ENCODE data around the gene KLF2.

KLF2 gene

DNA sequence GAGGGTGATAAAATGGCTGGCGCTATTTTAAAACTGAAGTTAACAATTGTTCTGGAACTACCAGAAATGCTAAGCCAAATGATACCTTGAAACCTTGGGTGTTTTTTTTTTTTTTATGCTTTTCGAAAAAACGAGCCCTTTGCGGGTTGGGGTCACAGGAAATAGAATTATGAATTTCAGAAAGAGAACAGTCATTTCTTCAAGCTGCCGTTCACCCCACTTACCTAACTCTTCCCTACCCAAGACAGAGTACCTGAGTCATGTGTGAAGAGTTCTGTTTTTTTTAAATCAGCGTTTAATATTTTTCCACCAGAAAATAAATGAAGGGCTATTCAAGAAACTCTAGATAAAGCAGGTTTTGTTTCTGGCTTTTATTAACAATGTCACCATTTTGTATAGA, 35.3 kb downstream of the KLF2 start:
- Histone ChIP-seq H3K9me3 (ENCODE audit: insufficient read depth, low read length, severe bottlenecking) (no peaks in the 10 kb centered on the region), H3K79me2 (ENCODE audit: insufficient read depth, low read length) (no peaks in the 10 kb centered on the region), H2AFZ (ENCODE audit: low read depth, low read length) (no peak overlapping the region), H3K4me1 (ENCODE audit: insufficient read depth, low read length) (no peaks in the 10 kb centered on the region), H3K4me3 (ENCODE audit: low read depth in 1 of 2, low read length in 2 of 2) (no peak overlapping the region), H3K9ac (ENCODE audit: low read depth, low read length) (no peak overlapping the region), H3K27ac (ENCODE audit: low read length) (no peak overlapping the region), H4K20me1 (ENCODE audit: insufficient read depth, low read length) (peaks cover 26% of the 10 kb centered on the region), H3K27me3 (ENCODE audit: insufficient read depth, low read length, poor library complexity) (no peaks in the 10 kb centered on the region), H3K4me2 (ENCODE audit: insufficient read depth, low read length) (no peak overlapping the region), H3K36me3 (ENCODE audit: insufficient read depth, low read length) (peaks cover 32% of the 10 kb centered on the region)
- no peak for DNase-seq
- TF ChIP-seq, protein P1, sequence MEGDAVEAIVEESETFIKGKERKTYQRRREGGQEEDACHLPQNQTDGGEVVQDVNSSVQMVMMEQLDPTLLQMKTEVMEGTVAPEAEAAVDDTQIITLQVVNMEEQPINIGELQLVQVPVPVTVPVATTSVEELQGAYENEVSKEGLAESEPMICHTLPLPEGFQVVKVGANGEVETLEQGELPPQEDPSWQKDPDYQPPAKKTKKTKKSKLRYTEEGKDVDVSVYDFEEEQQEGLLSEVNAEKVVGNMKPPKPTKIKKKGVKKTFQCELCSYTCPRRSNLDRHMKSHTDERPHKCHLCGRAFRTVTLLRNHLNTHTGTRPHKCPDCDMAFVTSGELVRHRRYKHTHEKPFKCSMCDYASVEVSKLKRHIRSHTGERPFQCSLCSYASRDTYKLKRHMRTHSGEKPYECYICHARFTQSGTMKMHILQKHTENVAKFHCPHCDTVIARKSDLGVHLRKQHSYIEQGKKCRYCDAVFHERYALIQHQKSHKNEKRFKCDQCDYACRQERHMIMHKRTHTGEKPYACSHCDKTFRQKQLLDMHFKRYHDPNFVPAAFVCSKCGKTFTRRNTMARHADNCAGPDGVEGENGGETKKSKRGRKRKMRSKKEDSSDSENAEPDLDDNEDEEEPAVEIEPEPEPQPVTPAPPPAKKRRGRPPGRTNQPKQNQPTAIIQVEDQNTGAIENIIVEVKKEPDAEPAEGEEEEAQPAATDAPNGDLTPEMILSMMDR (IDR thresholded peaks at IDR 0.05; ENCODE audit: borderline replicate concordance, extremely low read depth, low read length, poor library complexity, severe bottlenecking), result no peak
- TF ChIP-seq EZH2 (IDR thresholded peaks at IDR 0.05; ENCODE audit: borderline replicate concordance, low read depth, low read length, severe bottlenecking), result no peak
- ATAC-seq (ENCODE audit: insufficient read depth, low read depth), result no peak

DNA sequence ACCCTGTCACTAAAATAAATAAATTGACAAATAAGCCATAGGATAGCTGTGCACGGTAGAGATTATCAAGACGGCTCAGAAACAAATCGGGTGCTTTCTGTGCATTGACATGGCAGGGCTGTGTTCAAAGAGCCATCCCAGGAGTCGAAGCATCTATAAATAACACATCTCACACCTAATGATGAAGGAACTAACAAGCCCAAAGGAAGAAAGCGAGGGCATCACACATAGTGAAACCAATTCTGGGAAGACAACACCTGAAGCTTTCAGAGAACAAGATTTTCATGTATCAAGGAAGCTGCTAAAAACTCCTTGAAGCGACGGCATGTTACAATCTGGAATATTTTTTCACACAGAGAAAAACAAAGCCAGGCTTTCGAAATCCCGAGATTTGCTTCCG, 36.1 kb downstream of the KLF2 start:
- DNase-seq (no peak), ATAC-seq (ENCODE audit: insufficient read depth, low read depth) (no peak)
- no peaks in the 10 kb centered on the region for H3K9me3 ChIP-seq (ENCODE audit: insufficient read depth, low read length, severe bottlenecking)
- no peak overlapping the region for H3K4me3 ChIP-seq (ENCODE audit: low read depth in 1 of 2, low read length in 2 of 2)
- no peak overlapping the region for H3K9ac ChIP-seq (ENCODE audit: low read depth, low read length)
- H3K27ac ChIP-seq (ENCODE audit: low read length), result no peak overlapping the region
- H3K27me3 ChIP-seq (ENCODE audit: insufficient read depth, low read length, poor library complexity), result no peaks in the 10 kb centered on the region
- TF ChIP-seq EZH2 (IDR thresholded peaks at IDR 0.05; ENCODE audit: borderline replicate concordance, low read depth, low read length, severe bottlenecking), result no peak
- TF ChIP-seq, protein P1 (IDR thresholded peaks at IDR 0.05; ENCODE audit: borderline replicate concordance, extremely low read depth, low read length, poor library complexity, severe bottlenecking), result no peak
- H2AFZ ChIP-seq (ENCODE audit: low read depth, low read length), result no peak overlapping the region
- H3K79me2 ChIP-seq (ENCODE audit: insufficient read depth, low read length), result no peaks in the 10 kb centered on the region
- H4K20me1 ChIP-seq (ENCODE audit: insufficient read depth, low read length), result peaks cover 33% of the 10 kb centered on the region
- H3K4me2 ChIP-seq (ENCODE audit: insufficient read depth, low read length), result no peak overlapping the region
- peaks cover 27% of the 10 kb centered on the region for H3K36me3 ChIP-seq (ENCODE audit: insufficient read depth, low read length)
- H3K4me1 ChIP-seq (ENCODE audit: insufficient read depth, low read length), result peaks cover 5% of the 10 kb centered on the region

DNA sequence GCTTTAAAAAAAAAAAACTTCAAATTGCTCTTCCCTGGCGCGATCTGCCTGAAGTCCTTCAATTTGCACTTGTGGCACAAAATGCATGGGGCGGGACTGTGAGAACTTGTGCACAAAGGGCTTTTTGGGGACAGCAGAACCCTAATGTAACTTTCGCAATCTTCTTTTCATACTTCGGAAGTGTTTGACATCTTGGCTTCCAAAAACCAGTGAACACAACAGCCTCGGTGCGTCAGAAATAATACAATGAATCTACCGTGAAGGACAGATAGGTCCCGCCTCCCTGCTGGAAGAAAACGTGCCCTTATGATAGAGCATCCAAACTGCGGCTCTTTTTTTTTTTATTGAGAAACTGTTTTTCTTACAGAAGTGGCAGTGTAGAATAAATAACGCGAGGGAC, 36.6 kb downstream of the KLF2 start:
- no peak for TF ChIP-seq EZH2 (IDR thresholded peaks at IDR 0.05; ENCODE audit: borderline replicate concordance, low read depth, low read length, severe bottlenecking)
- TF ChIP-seq, protein P1 (IDR thresholded peaks at IDR 0.05; ENCODE audit: borderline replicate concordance, extremely low read depth, low read length, poor library complexity, severe bottlenecking), result no peak
- no peak overlapping the region for H3K4me2 ChIP-seq (ENCODE audit: insufficient read depth, low read length)
- no peak for ATAC-seq (ENCODE audit: insufficient read depth, low read depth)
- H3K36me3 ChIP-seq (ENCODE audit: insufficient read depth, low read length), result peaks cover 24% of the 10 kb centered on the region
- no peak overlapping the region for H2AFZ ChIP-seq (ENCODE audit: low read depth, low read length)
- H3K9ac ChIP-seq (ENCODE audit: low read depth, low read length), result no peak overlapping the region
- H3K9me3 ChIP-seq (ENCODE audit: insufficient read depth, low read length, severe bottlenecking), result no peaks in the 10 kb centered on the region
- no peak overlapping the region for H3K4me3 ChIP-seq (ENCODE audit: low read depth in 1 of 2, low read length in 2 of 2)
- H3K4me1 ChIP-seq (ENCODE audit: insufficient read depth, low read length), result peaks cover 10% of the 10 kb centered on the region
- no peak for DNase-seq
- H3K79me2 ChIP-seq (ENCODE audit: insufficient read depth, low read length), result no peaks in the 10 kb centered on the region
- H3K27me3 ChIP-seq (ENCODE audit: insufficient read depth, low read length, poor library complexity), result no peaks in the 10 kb centered on the region
- H4K20me1 ChIP-seq (ENCODE audit: insufficient read depth, low read length), result peaks cover 38% of the 10 kb centered on the region
- H3K27ac ChIP-seq (ENCODE audit: low read length), result no peak overlapping the region

DNA sequence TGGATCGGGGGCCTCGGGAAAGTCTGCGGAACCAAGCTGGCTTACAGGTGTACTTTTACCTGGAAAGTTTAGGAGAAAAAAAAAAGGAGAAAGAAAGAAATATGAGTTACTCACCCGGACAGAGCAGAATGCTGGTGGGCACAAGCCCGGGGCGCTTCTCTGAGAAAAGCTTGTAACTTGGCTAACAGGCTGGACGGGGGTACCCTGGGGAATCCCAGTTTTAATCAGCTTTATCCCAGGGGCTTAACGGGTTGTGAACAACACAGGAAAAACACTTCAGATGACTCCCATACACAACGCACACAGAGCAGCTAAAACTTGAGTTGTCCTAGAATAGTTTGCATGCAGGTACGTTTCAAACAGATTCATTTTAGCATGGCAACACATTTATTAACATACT, 37.3 kb downstream of the KLF2 start:
- Histone ChIP-seq H3K9ac (ENCODE audit: low read depth, low read length) (no peak overlapping the region), H3K27ac (ENCODE audit: low read length) (no peak overlapping the region), H3K4me2 (ENCODE audit: insufficient read depth, low read length) (no peak overlapping the region), H3K79me2 (ENCODE audit: insufficient read depth, low read length) (no peaks in the 10 kb centered on the region), H3K4me3 (ENCODE audit: low read depth in 1 of 2, low read length in 2 of 2) (no peak overlapping the region), H4K20me1 (ENCODE audit: insufficient read depth, low read length) (peaks cover 40% of the 10 kb centered on the region), H3K27me3 (ENCODE audit: insufficient read depth, low read length, poor library complexity) (no peaks in the 10 kb centered on the region), H3K36me3 (ENCODE audit: insufficient read depth, low read length) (peaks cover 22% of the 10 kb centered on the region), H3K4me1 (ENCODE audit: insufficient read depth, low read length) (peaks cover 16% of the 10 kb centered on the region), H3K9me3 (ENCODE audit: insufficient read depth, low read length, severe bottlenecking) (no peaks in the 10 kb centered on the region), H2AFZ (ENCODE audit: low read depth, low read length) (no peak overlapping the region)
- TF ChIP-seq, protein P1 (IDR thresholded peaks at IDR 0.05; ENCODE audit: borderline replicate concordance, extremely low read depth, low read length, poor library complexity, severe bottlenecking), result no peak
- no peak for TF ChIP-seq EZH2 (IDR thresholded peaks at IDR 0.05; ENCODE audit: borderline replicate concordance, low read depth, low read length, severe bottlenecking)
- ATAC-seq (ENCODE audit: insufficient read depth, low read depth), result no peak
- DNase-seq, result no peak
